A172 (cell line): ENCODE results near the gene BCAS4. TPM values are rescaled to one million over a fixed set of nuclear protein-coding genes. Genes with fewer than 3 reads are reported as not detected.
"Not testable (repeated sequence)": the region's sequence is repeated elsewhere in the genome, so short reads cannot be mapped to it uniquely, and the experiment has no call there.

Source experiments
- DNase-seq: peaks from one replicate; pipeline ENCODE4 v3.0.0-alpha.2; 2015; ENCODE audit warnings: low spot score
- total RNA-seq: library from RNA; depleted of rRNA; stranded (reverse); fragments of >200 nt; shearing (Covaris generic); gene quantifications from 2 replicates; pipeline ENCODE4 v1.2.3, GENCODE V29; 2014; rRNA removed

The BCAS4 gene, protein sequence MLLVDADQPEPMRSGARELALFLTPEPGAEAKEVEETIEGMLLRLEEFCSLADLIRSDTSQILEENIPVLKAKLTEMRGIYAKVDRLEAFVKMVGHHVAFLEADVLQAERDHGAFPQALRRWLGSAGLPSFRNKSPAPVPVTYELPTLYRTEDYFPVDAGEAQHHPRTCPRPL
- 21.4 and 43.8 TPM in 2 replicates for total RNA-seq

DNA sequence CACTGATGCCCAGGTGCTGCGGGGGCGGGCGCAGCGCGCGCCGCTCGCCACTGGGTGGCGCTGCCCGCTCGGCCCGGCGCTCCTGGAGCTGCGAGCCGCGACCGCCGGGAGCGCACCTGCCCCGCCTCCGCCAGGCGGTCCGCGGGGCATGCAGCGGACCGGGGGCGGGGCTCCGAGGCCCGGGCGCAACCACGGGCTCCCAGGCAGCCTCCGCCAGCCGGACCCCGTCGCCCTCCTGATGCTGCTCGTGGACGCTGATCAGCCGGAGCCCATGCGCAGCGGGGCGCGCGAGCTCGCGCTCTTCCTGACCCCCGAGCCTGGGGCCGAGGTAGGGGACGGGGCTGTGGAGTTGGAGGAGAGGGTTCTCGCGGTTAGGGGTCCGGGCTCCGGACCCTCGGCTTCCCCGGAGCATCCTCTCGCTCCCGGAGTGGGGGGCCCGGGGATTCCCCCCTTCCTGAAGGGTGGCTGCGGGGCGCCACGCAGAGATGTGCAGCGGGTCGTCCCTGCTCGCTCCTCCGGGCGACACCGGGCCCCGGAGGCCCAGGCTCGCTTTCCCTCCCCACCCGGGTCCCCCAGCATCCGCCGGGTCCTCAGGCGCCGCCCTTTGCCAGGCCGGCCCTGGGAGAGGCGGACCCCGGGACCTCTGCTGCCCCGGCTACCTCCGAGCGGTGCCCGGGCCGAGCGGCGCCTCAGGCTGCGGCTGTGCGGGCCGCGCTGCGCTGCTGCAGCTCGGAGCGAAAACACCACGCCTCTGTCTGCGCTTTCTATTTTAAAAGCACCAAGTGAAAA, at the start of gene BCAS4:
Gene BCAS4, plus strand, starts transcription at position 216 of the 789 bp plus-strand sequence. Its CDS starts 23 bp downstream, at position 239.
- peak; percentile 57 for DNase-seq

DNA sequence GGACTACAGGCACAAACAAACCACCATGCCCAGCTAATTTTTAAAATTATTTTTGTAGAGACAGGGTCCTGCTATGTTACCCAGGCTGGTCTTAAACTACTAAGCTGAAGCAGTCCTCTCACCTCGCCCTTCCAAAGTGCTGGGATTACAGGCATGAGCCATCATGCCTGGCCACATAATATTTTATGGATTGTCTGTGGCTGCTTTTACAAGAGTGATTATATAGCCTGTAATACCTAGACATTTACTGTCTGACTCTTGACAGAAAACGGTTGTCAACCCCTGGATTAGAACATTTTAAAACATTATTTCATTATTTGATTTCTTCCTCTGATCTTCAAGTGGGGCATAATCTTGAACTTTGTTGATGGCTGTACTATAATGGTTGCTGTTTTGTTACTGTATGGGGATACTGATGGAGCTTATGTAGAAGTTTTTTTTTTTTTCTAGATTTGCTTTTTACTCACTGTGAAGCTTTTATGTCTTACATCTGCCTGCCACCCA, 49.2 kb upstream of the BCAS4 start:
- DNase-seq = no peak

DNA sequence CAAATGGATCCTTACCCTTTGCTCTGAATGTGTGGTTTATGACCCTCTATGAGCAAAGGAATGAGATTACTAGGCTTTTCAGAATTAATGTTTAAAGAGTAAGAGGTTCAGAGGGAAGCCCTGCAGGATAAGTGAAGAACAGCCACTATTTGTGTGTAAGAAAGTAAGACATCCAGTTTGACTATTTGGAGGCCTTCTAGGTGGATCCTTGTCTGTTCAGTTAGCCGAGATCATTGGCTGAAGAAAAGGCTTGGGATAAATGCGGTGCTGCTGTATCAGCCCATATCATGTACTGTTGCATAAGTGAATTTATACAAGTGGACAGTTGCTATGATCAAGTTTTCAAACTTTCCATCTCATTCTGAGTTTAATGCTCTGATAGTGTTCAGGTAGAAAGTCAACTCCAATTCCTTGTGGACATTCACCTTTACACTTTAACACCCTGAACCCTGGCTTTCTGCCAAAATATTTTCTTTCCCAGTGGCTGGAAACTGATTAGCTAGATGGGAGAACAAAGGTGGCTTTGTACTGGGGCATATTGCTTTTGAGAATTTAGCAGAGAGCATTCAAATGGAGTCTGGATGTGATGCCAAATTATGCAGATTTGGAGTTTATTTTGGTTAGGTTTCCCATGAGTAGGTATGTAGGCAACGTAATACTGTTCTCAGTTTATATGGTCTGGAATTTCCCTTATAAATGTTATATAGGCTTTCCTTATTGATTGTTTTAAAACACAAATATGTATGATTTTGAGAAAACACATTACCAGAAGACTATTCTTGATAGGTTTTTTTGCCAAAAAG, 48.5 kb upstream of the BCAS4 start:
- DNase-seq = no peak

DNA sequence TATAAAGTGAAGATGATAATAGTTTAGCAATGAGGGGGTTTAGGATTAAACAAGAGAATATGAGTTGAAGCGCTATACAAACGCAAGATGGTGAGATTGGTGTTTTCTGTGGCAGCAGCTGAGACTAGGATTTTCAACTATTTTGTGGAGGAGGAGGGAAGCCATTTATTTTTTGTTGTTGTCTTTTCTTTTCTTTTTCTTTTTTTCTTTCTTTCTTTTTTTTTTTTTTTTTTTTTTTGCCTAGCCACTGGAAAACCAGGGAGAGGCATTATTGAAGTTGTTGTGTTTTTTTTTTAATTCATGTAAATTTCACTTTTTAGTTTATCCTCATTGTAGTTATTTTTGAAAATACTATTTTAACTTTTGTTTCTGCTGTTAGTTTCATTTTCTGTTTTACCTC, 47.6 kb upstream of the BCAS4 start:
- DNase-seq = no peak

DNA sequence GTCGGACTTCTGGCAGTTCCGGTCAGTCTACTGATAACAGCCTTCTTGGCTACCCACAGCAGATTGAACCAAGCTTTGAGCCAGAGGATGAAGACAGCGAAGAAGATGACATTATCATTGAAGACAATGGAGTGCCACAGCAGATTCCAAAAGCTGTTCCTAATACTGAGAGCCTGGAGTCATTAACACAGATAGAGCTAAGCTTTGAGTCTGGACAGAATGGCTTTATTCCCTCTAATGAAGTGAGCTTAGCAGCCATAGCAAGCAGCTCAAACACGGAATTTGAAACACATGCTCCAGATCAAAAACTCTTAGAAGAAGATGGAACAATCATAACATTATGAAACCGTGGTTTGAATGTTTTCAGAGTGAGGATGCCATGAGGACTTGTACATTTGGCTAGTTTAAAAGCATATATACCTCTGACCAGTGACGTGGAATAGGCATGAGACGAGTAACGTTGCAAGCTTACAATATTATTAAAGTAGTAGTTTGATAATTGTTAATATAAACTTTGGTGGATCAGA, 44.7 kb upstream of the BCAS4 start:
- no peak for DNase-seq

DNA sequence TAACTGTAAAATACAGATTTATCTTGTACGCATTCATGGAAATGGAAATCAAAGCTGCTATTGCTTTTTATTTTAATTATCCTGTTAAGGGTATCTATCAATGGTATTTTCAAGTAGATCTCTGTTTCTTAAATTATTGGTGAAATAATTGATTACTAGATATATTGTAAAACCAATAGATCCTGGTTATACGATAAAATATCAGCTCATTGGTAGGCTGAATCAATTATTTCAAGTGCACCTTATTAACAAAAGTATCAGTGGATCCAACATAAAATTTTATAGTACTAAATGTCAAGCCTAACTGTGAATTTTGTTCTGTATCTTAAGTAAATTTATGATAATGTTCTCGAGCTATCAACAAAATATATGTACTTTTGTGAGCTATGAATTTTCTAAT, 41.7 kb upstream of the BCAS4 start:
- no peak for DNase-seq

DNA sequence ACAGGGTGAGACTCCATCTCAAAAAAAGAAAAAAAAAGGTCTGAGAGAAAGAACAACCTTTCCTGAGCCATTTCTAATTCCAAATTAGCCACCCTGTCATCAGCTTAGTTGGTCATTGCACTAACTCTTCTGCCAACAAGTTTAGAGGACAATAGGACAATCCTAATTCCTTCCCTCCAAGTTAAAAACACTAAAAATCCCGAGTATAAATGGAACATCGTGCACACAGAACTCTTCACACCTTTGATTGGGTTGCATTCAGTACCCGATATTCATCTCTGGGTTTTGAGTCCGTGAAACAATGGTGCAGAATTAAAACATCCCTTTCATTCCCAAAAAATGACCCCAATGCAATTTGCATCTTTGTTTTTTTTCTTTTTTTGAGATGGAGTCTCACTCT, 40.4 kb upstream of the BCAS4 start:
- no peak for DNase-seq

DNA sequence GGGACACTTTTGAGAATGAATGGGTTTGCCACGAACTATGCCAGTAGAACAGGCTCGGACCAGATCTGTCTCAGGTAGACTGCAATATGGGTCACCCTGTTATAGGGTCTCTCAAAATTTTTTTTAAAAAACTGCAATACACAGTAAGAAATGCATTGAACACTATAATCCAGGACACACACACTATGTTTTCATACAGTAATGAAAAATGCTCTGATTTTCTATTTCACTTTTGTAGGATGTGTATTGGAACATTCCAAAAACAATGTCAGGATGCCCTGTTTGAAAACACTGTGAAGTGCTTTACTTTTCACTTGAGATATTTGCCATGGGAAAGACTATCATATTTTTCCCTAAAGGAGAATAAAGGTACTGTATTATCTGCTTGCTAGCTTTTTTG, 38.4 kb upstream of the BCAS4 start:
- DNase-seq = no peak

DNA sequence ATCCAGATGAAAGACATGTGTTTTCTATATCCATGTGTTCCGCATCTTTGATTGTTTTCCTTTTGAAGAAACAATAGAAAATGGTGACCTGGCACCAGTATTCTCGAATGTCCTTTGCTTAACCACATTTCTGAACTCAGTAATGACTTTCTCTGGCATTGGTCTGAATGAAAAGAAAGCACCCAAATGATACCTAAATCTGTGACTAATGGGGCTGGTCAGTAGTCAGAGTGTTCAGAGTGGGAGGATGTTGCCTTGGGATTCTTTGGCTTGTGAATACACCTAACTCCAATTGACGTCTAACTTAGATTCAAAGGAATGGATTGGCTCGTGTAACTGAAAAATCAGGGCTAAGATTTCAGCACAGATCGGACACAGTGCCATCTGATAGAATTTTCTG, 36.4 kb upstream of the BCAS4 start:
- no peak for DNase-seq

DNA sequence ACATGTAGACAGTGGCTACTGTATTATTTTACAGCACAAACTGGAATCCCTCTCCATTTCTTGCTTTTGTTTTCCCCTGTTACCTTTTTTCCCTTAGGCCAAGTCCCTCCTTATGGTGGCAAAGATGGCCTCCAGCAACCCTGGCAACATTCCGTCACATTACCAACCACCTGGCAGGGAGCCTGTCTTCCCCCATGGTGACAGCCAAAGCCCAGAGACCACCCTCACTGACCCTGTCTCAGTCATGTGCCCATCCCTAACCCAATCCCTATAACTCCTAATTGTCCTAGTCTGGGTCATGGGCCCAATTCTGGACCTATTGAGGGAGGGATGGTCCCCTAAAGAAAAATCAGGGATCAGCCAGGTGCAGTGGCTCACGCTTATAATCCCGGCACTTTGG, 35.9 kb upstream of the BCAS4 start:
- DNase-seq = no peak

DNA sequence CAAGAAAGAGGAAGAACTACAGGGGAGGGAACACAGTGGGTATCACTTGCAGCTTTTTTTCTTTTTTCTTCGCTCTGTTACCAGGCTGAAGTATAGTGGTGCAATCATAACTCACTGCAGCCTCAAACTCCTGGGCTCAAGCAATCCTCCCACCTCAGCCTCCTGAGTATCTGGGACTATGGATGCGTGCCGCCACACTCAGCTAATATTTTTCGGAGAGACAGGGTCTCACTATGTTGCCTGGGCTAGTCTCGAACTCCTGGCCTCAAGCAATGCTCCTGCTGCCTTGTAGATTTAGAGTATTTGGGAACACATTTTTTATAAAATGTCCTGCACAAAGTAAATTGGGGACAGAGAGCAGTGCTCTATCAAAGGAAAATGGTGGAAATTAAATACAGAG, 35.2 kb upstream of the BCAS4 start:
- no peak for DNase-seq

DNA sequence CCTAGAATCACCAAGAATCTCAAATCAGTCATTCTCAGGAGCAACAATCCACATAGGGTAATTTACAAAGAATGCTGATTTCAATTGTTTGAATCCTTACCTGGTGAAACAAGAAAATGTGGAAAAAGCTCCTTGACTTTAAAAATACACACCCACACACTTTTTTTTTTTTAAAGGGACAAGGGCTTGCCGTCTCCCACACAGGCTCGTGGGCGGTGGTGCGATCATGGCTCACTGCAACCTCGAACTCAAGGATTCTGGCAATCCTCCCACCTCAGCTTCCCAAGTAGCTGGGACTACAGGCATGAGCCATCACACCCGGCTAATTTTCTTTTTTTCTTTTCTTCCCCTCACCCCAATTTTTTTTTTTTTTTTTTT, 32.8 kb upstream of the BCAS4 start:
- peak; percentile 19 for DNase-seq

DNA sequence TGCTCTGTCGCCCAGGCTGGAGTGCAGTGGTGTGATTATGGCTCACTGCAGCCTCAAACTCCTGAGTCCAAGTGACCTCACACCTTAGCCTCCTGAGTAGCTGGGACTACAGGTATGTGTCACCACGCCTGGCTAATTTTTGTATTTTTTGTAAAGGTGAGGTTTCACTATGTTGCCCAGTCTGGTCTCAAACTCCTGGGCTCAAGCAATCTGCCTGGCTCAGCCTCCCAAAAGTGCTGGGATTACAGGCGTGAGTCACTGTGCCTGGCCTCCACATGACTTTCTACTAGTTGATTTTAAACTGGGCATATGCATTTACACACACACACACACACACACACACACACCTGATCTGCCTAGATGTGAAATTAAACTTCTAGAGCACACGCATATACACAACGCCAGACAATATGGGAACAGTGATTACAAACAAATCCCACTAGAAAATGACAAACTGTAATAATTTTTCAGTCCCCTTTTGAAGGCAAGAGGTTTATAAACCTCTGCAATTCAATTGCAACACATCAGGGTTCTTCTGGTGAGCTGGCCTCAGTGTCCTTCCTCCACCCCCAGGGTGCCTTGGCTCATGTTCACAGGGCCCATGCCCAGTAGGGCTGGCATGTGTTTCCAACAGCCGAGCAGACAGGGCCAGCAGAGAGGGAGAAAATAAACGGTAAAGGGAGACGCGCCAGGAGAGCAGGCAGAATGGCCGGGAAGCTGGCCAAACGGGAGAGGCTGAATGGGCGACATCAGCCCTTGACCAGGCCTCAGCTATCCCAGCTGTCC, 32.2 kb upstream of the BCAS4 start:
- peak; percentile 64 for DNase-seq

DNA sequence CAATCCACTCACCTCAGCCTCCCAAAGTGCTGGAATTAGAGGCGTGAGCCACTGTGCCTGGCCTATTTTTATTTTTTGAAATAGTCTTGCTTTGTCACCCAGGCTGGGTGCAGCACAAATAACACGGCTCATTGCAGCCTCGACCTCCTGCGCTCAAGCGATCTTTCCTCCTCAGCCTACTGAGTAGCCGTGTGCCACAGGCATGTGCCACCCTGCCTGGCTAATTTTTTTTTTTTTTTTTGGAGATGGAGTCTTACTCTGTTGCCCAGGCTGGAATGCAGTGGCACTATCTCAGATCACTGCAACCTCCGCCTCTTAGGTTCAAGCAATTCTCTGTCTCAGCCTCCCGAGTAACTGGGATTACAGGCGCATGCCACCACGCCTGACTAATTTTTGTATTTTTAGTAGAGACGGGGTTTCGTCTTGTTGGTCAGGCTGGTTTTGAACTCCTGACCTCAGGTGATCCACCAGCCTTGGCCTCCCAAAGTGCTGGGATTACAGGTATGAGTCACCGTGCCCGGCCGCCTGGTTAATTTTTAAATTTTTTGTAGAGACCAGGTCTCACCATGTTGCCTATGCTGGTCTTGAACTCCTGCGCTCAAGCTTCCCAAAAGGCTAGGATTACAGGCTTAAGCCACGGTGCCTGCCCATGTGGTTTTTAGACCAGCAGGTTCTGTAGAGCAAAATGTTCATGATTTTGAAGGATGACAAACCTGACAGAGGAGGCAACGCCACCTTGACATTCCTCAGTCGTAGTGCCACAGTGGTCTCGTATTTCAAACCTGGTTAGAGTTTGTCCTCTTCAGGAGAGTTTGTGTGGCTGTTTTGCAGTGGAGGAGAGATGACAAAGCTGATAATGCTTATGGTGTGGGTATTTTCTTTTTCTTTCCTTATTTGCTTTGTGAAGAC, 31.1 kb upstream of the BCAS4 start:
- DNase-seq = not testable (repeated sequence)

DNA sequence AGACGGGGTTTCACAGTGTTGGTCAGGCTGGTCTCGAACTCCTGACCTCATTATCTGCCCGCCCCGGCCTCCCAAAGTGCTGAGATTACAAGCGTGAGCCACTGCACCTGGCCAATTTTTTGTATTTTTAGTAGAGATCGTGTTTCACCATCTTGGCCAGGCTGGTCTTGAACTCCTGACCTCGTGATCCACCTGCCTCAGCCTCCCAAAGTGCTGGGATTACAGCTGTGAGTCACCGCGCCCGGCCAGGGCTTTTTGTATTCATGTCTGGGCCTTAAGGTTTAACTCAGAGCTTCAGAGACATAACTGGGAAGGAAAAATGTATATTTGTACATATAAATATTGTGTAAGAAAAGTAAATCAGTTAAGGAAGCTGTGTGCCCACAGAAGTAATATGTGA, 29.6 kb upstream of the BCAS4 start:
- not testable (repeated sequence) for DNase-seq

DNA sequence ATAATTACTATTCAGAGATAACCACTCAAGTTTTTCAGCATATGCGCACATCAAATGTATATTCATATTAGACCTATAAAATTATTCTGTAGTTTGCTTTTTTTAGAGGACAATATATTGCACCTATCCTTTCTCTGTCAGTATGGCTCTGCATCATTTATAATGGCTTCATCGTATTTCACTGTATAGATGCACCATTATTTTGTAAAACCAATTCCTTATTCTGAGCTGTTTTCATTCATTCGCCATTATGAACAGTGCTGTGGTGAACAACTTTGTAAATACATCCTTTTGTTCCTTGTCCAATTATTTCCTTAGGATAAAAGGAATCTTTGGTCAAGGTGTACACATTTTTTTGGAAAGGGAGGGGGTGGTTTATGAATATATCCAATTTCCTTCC, 29.2 kb upstream of the BCAS4 start:
- DNase-seq = no peak

DNA sequence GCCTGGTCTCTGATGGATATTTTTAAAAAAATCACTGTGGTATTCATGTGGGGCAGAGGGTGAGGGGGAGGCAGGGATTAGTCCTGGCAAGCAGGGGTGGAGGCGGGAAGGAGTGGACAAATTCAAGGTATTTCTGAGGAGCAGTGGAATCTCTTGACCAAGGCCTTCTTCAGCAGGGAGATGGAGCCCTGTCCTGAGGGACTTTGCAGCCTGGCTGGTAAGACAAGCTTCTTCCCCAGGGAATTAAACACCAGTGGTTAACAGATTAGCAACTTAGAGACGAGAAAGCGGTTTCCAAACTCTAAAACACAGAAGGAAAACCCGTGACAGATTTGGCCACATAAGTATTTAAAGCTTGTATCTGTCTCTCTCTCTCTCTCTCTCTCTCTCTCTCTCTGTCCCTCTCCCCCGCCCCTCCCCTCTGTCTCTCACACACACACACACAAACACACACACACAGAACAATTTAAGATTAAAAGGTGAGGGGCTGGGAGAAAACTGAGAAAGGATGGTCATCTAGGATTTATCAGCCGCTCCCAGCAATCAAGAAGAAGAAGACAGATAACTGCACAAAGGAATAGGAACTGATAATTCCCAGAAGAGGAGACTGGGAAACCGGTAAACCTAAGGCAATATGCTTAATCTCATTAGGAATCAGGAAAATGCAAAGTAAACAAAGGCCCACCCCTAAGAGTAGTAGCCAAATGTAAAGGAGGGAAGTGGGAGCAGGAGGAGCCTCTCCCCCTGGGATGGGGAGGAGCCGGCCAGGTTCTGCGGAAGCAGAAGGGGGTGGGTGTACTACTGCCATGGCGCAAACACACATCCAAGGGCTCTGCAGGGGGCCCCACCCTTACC, 27.7 kb upstream of the BCAS4 start:
- not testable (repeated sequence) for DNase-seq

DNA sequence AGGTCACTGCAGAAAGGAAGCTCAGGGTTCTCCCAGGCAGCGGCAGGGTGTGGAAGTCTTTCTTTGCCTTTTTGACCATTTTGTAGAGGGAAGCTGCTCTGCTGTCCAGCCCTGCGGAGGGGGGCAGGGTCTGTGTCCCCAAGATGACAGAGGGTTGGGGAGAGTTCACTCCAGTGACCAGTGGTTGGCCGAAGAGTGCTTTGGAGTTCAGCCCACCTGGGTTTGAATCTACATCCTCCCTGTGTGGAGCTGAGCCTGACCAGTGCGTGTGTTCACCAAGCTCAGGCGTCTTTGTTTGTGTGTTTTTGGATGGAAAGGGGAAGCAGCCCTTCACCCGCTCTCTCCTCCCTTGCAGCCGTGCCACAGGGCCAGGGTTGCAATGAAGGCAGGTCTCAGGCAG, 25.9 kb upstream of the BCAS4 start:
- not testable (repeated sequence) for DNase-seq

DNA sequence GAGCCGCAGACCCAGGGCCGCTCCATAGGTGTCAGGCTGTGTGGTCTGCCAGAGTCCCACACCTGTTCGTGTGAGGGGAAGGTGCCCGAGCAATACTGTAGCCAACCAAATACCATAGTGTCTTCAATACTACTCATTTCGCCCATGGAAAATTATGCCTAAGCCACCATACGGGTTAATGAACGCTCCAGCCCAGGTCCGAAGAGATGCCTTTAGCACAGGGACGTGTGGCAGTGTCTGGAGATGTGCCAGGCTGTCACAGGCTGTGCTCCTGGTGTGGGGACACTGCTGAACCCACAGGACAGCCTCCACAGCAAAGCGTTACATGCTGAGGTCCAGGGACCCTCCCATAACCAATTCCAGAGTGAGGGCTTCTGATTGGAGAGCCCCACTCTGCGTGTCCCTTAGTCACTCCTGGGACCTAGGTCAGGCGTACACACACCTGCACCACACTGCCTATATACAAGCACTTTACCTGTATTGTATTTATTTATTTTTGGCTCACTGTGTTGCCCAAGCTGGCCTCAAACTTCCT, 25.2 kb upstream of the BCAS4 start:
- DNase-seq = not testable (repeated sequence)
